Mucosa of descending colon (tissue), 3 donors: Measurements from ENCODE around the gene GABRG3. TPM values are rescaled to one million over a fixed set of nuclear protein-coding genes. Genes with fewer than 3 reads are reported as not detected.

Experiments
- ATAC-seq: fragments of 200-7000 bp; cut with Tn5 transposase; one replicate; pipeline ENCODE4 v1.9.1; 2020; ENCODE audit warnings: mild to moderate bottlenecking, moderate library complexity
- DNase-seq, 3 donors: peaks; one replicate each; pipeline ENCODE4 v3.0.0-alpha.2; 2020
- H3K36me3 ChIP-seq: fragments of 200-600 bp; one replicate; pipeline ENCODE4 v1.8.0; 2021; ENCODE audit warnings: low read depth, mild to moderate bottlenecking
- H3K4me1 ChIP-seq: fragments of 200-600 bp; one replicate; pipeline ENCODE4 v1.8.0; 2021; ENCODE audit warnings: low read depth, mild to moderate bottlenecking
- H3K4me3 ChIP-seq: fragments of 200-600 bp; one replicate; pipeline ENCODE4 v1.8.0; 2021; ENCODE audit warnings: mild to moderate bottlenecking
- H3K9me3 ChIP-seq: fragments of 200-600 bp; one replicate; pipeline ENCODE4 v1.8.0; 2021; ENCODE audit warnings: mild to moderate bottlenecking
- CTCF ChIP-seq: fragments of 200-600 bp; IDR thresholded peaks from one replicate; pipeline ENCODE4 v1.8.0; 2022; ENCODE audit warnings: antibody characterized with exemption, mild to moderate bottlenecking
- intact Hi-C, 2 donors: fragments of 100-400 bp; cut with DNase I in 1 of 2; cut with micrococcal nuclease in 1 of 2; formaldehyde crosslinking; loops; one replicate each; pipeline versions ENCODE4 v1.11.0 to v1.11.1; 2022; cut with DNase I, micrococcal nuclease
- total RNA-seq, 3 donors: library from RNA; stranded (reverse); fragmentation: NEBNext Ultra II Directional in 2 of 3; extraction: Animal tissue kit (Norgen Biotek cat#: 25700) in 2 of 3; gene quantifications; one replicate each; pipeline versions ENCODE4 v1.2.1 to v1.2.4, GENCODE V29; 2021 to 2023
- donor health status: DM: no; HTN: no; CAD: no; lungs with moderate emphysema.
- donor health status: DM: no; HTN: no; CAD: no.
- donor health status: DM: no; HTN: yes; CAD: no.

The GABRG3 gene
- total RNA-seq, 3 donors from 2014 or later: 0.03 TPM; not detected in 2

GRCh38 chr15:27238707-27239423 lies 267.9 kb downstream of the GABRG3 start:
- Histone ChIP-seq H3K36me3 (no peaks in the 10 kb centered on the region), H3K9me3 (peaks cover 57% of the 10 kb centered on the region), H3K4me1 (no peaks in the 10 kb centered on the region), H3K4me3 (no peak overlapping the region)
- no peak for DNase-seq
- ATAC-seq: no peak
- no peak for TF ChIP-seq CTCF
- intact Hi-C loops: no loop called here

GRCh38 chr15:27241943-27242342 lies 271.0 kb downstream of the GABRG3 start:
- intact Hi-C loops: no loop called here
- TF ChIP-seq CTCF: no peak
- H3K9me3 ChIP-seq: peaks cover 57% of the 10 kb centered on the region

GRCh38 chr15:27244047-27244446 lies 273.1 kb downstream of the GABRG3 start:
- TF ChIP-seq CTCF: no peak
- intact Hi-C loops: no loop called here
- Histone ChIP-seq H3K36me3 (no peaks in the 10 kb centered on the region), H3K9me3 (peaks cover 62% of the 10 kb centered on the region), H3K4me1 (no peaks in the 10 kb centered on the region), H3K4me3 (no peak overlapping the region)
- DNase-seq: no peak
- no peak for ATAC-seq

More at GRCh38 chr15:27241943-27242342, 271.0 kb downstream of the GABRG3 start:
- H3K4me3 ChIP-seq: no peak overlapping the region
- ATAC-seq (no peak), DNase-seq (no peak)
- H3K4me1 ChIP-seq: no peaks in the 10 kb centered on the region
- H3K36me3 ChIP-seq: no peaks in the 10 kb centered on the region

GRCh38 chr15:27248251-27248650 lies 277.3 kb downstream of the GABRG3 start:
- peaks cover 80% of the 10 kb centered on the region for H3K9me3 ChIP-seq
- H3K36me3 ChIP-seq: no peaks in the 10 kb centered on the region
- H3K4me1 ChIP-seq: no peaks in the 10 kb centered on the region
- intact Hi-C loops: no loop called here
- DNase-seq (no peak), ATAC-seq (no peak)
- H3K4me3 ChIP-seq: no peak overlapping the region
- no peak for TF ChIP-seq CTCF

- no peak for ATAC-seq
- H3K4me3 ChIP-seq: no peak overlapping the region
- no peak for DNase-seq
- H3K36me3 ChIP-seq: no peaks in the 10 kb centered on the region
- peaks cover 79% of the 10 kb centered on the region for H3K9me3 ChIP-seq
- intact Hi-C loops: no loop called here
- no peaks in the 10 kb centered on the region for H3K4me1 ChIP-seq
- no peak for TF ChIP-seq CTCF
Measured at GRCh38 chr15:27249046-27249759, 278.2 kb downstream of the GABRG3 start.
